ENCODE results near the gene PREB.

- no peak for TF ChIP-seq POLR2AphosphoS5 (IDR thresholded peaks at IDR 0.05; ENCODE audit: low read depth, low read length)
- no peak for TF ChIP-seq POLR2A (IDR thresholded peaks at IDR 0.05; ENCODE audit: low read depth, low read length)
- no peak for TF ChIP-seq TAF1 (IDR thresholded peaks at IDR 0.05; ENCODE audit: low read depth, low read length)
- TF ChIP-seq SPI1 (IDR thresholded peaks at IDR 0.05; ENCODE audit: low read depth, low read length): no peak
- TF ChIP-seq PAX5 (IDR thresholded peaks at IDR 0.05; ENCODE audit: insufficient read depth, low read length, severe bottlenecking): no peak
These were observed 13.5 kb upstream of the PREB start for GRCh38 chr2:27147935-27148334.

Data from GM12891 (cell line).